HEK293 (cell line): Measurements from ENCODE around the gene PRDX2.

ENCODE experiments used
- GLI2 ChIP-seq: fragments of 450-650 bp; formaldehyde crosslinking; IDR thresholded peaks from 2 replicates; pipeline ENCODE4; 2017; ENCODE audit warnings: missing biosample characterization, missing genetic modification characterization, low read depth, borderline replicate concordance
- MZF1 ChIP-seq: fragments of 450-650 bp; formaldehyde crosslinking; IDR thresholded peaks from 2 replicates; pipeline ENCODE4 v1.5.1; 2017; ENCODE audit warnings: missing biosample characterization, missing genetic modification characterization, borderline replicate concordance
- PRDM1 ChIP-seq: fragments of 450-650 bp; formaldehyde crosslinking; IDR thresholded peaks from 2 replicates; pipeline ENCODE4; 2016; ENCODE audit warnings: missing biosample characterization, missing genetic modification characterization
- REPIN1 ChIP-seq: fragments of 450-650 bp; formaldehyde crosslinking; IDR thresholded peaks from 2 replicates; pipeline ENCODE4 v1.5.1; 2017; ENCODE audit warnings: missing biosample characterization, missing genetic modification characterization, low read depth
- ZBTB20 ChIP-seq: fragments of 450-650 bp; formaldehyde crosslinking; IDR thresholded peaks from 2 replicates; pipeline ENCODE4 v1.5.1; 2016; ENCODE audit warnings: missing biosample characterization, missing genetic modification characterization
- ZBTB21 ChIP-seq: fragments of 450-650 bp; formaldehyde crosslinking; IDR thresholded peaks from 2 replicates; pipeline ENCODE4 v1.5.1; 2017; ENCODE audit warnings: missing biosample characterization, missing genetic modification characterization
- ZBTB7A ChIP-seq: fragments of 450-650 bp; formaldehyde crosslinking; IDR thresholded peaks from 2 replicates; pipeline ENCODE4 v1.5.1; 2016; ENCODE audit warnings: low read depth, missing biosample characterization, missing genetic modification characterization
- ZNF112 ChIP-seq: fragments of 450-650 bp; formaldehyde crosslinking; IDR thresholded peaks from 2 replicates; pipeline ENCODE4 v1.5.0; 2017; ENCODE audit warnings: missing biosample characterization, missing genetic modification characterization
- ZNF146 ChIP-seq: fragments of 450-650 bp; formaldehyde crosslinking; IDR thresholded peaks from 2 replicates; pipeline ENCODE4 v1.5.1; 2016; ENCODE audit warnings: missing biosample characterization, missing genetic modification characterization
- ZNF175 ChIP-seq: fragments of 450-650 bp; formaldehyde crosslinking; IDR thresholded peaks from 2 replicates; pipeline ENCODE4 v1.5.1; 2016; ENCODE audit warnings: missing biosample characterization, missing genetic modification characterization
- ZNF354C ChIP-seq: fragments of 450-650 bp; formaldehyde crosslinking; IDR thresholded peaks from 2 replicates; pipeline ENCODE4 v1.5.1; 2016; ENCODE audit warnings: missing biosample characterization, missing genetic modification characterization, low read depth, borderline replicate concordance
- ZNF529 ChIP-seq: fragments of 450-650 bp; formaldehyde crosslinking; IDR thresholded peaks from 2 replicates; pipeline ENCODE4 v1.5.1; 2017; ENCODE audit warnings: missing genetic modification characterization, missing biosample characterization; ENCODE audit not compliant: insufficient replicate concordance
- ZNF555 ChIP-seq: fragments of 450-650 bp; formaldehyde crosslinking; conservative IDR thresholded peaks from 2 replicates; pipeline ENCODE4 v1.5.1; 2017; ENCODE audit warnings: missing biosample characterization, mild to moderate bottlenecking, missing genetic modification characterization, inconsistent platforms
- ZNF626 ChIP-seq: fragments of 450-650 bp; sonication (Bioruptor Pico); formaldehyde crosslinking; IDR thresholded peaks from 2 replicates; pipeline ENCODE4 v1.5.1; 2018; ENCODE audit warnings: missing biosample characterization, missing genetic modification characterization, inconsistent platforms
- ZNF707 ChIP-seq: fragments of 450-650 bp; formaldehyde crosslinking; IDR thresholded peaks from 2 replicates; pipeline ENCODE4 v1.5.1; 2016; ENCODE audit warnings: missing biosample characterization, missing genetic modification characterization
- ZSCAN16 ChIP-seq: fragments of 450-650 bp; formaldehyde crosslinking; IDR thresholded peaks from 2 replicates; pipeline ENCODE4 v1.5.1; 2016; ENCODE audit warnings: missing biosample characterization, missing genetic modification characterization
- TF ChIP-seq, protein P1 (sequence below): fragments of 450-650 bp; formaldehyde crosslinking; IDR thresholded peaks from 2 replicates; pipeline ENCODE4 v1.5.1; 2016; ENCODE audit warnings: missing biosample characterization, missing genetic modification characterization, low read depth
- TF ChIP-seq, protein P2 (sequence below): fragments of 450-650 bp; formaldehyde crosslinking; IDR thresholded peaks from 2 replicates; pipeline ENCODE4; 2016; ENCODE audit warnings: missing biosample characterization, missing genetic modification characterization
- TF ChIP-seq, protein P3 (sequence below): fragments of 450-650 bp; formaldehyde crosslinking; IDR thresholded peaks from 2 replicates; pipeline ENCODE4 v1.5.1; 2016; ENCODE audit warnings: missing biosample characterization, missing genetic modification characterization
- TF ChIP-seq, protein P4 (sequence below): fragments of 450-650 bp; formaldehyde crosslinking; IDR thresholded peaks from 2 replicates; pipeline ENCODE4 v1.5.1; 2016; ENCODE audit warnings: missing biosample characterization, missing genetic modification characterization
- TF ChIP-seq, protein P5 (sequence below): fragments of 450-650 bp; formaldehyde crosslinking; IDR thresholded peaks from 2 replicates; pipeline ENCODE4 v1.5.1; 2016; ENCODE audit warnings: missing biosample characterization, missing genetic modification characterization
- TF ChIP-seq, protein P6 (sequence below): fragments of 450-650 bp; IDR thresholded peaks from 2 replicates; pipeline ENCODE4 v1.5.1; 2018; ENCODE audit warnings: missing biosample characterization, missing genetic modification characterization
- TF ChIP-seq, protein P7 (sequence below): fragments of 450-650 bp; formaldehyde crosslinking; IDR thresholded peaks from 2 replicates; pipeline ENCODE4 v1.5.1; 2016; ENCODE audit warnings: missing biosample characterization, missing genetic modification characterization
- TF ChIP-seq, protein P8 (sequence below): fragments of 450-650 bp; formaldehyde crosslinking; IDR thresholded peaks from 2 replicates; pipeline ENCODE4 v1.5.1; 2016; ENCODE audit warnings: missing biosample characterization, missing genetic modification characterization, borderline replicate concordance

The PRDX2 gene

DNA sequence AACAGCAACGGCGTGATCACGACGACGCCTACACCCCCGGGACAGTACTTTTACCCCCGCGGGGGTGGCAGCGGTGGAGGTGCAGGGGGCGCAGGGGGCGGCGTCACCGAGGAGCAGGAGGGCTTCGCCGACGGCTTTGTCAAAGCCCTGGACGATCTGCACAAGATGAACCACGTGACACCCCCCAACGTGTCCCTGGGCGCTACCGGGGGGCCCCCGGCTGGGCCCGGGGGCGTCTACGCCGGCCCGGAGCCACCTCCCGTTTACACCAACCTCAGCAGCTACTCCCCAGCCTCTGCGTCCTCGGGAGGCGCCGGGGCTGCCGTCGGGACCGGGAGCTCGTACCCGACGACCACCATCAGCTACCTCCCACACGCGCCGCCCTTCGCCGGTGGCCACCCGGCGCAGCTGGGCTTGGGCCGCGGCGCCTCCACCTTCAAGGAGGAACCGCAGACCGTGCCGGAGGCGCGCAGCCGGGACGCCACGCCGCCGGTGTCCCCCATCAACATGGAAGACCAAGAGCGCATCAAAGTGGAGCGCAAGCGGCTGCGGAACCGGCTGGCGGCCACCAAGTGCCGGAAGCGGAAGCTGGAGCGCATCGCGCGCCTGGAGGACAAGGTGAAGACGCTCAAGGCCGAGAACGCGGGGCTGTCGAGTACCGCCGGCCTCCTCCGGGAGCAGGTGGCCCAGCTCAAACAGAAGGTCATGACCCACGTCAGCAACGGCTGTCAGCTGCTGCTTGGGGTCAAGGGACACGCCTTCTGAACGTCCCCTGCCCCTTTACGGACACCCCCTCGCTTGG, 9.3 kb downstream of the PRDX2 start (continued):
- TF ChIP-seq PRDM1 (no peak), ZBTB7A (tag by site-specific recombination) (peak; percentile 68), ZNF555 (tag by site-specific recombination) (no peak), ZNF529 (tag by site-specific recombination) (no peak), ZBTB20 (tag by site-specific recombination) (peak; percentile 71; the same call in 1 of the 2 replicates), ZBTB21 (tag by site-specific recombination) (no peak; the same call in 1 of the 2 replicates), REPIN1 (tag by site-specific recombination) (no peak), ZNF146 (tag by site-specific recombination) (no peak), ZNF175 (tag by site-specific recombination) (no peak), ZNF707 (no peak), ZNF354C (no peak), ZNF112 (tag by site-specific recombination) (no peak), GLI2 (tag by site-specific recombination) (no peak), ZNF626 (no peak), MZF1 (tag by site-specific recombination) (no peak), ZSCAN16 (tag by site-specific recombination) (no peak)
- TF ChIP-seq, protein P1, sequence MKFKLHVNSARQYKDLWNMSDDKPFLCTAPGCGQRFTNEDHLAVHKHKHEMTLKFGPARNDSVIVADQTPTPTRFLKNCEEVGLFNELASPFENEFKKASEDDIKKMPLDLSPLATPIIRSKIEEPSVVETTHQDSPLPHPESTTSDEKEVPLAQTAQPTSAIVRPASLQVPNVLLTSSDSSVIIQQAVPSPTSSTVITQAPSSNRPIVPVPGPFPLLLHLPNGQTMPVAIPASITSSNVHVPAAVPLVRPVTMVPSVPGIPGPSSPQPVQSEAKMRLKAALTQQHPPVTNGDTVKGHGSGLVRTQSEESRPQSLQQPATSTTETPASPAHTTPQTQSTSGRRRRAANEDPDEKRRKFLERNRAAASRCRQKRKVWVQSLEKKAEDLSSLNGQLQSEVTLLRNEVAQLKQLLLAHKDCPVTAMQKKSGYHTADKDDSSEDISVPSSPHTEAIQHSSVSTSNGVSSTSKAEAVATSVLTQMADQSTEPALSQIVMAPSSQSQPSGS (tag by site-specific recombination): no peak
- TF ChIP-seq, protein P2, sequence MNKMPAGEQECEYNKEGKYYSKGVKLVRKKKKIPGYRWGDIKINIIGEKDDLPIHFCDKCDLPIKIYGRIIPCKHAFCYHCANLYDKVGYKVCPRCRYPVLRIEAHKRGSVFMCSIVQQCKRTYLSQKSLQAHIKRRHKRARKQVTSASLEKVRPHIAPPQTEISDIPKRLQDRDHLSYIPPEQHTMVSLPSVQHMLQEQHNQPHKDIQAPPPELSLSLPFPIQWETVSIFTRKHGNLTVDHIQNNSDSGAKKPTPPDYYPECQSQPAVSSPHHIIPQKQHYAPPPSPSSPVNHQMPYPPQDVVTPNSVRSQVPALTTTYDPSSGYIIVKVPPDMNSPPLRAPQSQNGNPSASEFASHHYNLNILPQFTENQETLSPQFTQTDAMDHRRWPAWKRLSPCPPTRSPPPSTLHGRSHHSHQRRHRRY (tag by site-specific recombination): peak; percentile 97
- TF ChIP-seq, protein P3, sequence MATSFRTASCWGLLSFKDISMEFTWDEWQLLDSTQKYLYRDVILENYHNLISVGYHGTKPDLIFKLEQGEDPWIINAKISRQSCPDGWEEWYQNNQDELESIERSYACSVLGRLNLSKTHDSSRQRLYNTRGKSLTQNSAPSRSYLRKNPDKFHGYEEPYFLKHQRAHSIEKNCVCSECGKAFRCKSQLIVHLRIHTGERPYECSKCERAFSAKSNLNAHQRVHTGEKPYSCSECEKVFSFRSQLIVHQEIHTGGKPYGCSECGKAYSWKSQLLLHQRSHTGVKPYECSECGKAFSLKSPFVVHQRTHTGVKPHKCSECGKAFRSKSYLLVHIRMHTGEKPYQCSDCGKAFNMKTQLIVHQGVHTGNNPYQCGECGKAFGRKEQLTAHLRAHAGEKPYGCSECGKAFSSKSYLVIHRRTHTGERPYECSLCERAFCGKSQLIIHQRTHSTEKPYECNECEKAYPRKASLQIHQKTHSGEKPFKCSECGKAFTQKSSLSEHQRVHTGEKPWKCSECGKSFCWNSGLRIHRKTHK (tag by site-specific recombination): no peak
- TF ChIP-seq, protein P4, sequence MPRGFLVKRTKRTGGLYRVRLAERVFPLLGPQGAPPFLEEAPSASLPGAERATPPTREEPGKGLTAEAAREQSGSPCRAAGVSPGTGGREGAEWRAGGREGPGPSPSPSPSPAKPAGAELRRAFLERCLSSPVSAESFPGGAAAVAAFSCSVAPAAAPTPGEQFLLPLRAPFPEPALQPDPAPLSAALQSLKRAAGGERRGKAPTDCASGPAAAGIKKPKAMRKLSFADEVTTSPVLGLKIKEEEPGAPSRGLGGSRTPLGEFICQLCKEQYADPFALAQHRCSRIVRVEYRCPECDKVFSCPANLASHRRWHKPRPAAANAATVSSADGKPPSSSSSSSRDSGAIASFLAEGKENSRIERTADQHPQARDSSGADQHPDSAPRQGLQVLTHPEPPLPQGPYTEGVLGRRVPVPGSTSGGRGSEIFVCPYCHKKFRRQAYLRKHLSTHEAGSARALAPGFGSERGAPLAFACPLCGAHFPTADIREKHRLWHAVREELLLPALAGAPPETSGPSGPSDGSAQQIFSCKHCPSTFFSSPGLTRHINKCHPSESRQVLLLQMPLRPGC (tag by site-specific recombination): no peak
- TF ChIP-seq, protein P5, sequence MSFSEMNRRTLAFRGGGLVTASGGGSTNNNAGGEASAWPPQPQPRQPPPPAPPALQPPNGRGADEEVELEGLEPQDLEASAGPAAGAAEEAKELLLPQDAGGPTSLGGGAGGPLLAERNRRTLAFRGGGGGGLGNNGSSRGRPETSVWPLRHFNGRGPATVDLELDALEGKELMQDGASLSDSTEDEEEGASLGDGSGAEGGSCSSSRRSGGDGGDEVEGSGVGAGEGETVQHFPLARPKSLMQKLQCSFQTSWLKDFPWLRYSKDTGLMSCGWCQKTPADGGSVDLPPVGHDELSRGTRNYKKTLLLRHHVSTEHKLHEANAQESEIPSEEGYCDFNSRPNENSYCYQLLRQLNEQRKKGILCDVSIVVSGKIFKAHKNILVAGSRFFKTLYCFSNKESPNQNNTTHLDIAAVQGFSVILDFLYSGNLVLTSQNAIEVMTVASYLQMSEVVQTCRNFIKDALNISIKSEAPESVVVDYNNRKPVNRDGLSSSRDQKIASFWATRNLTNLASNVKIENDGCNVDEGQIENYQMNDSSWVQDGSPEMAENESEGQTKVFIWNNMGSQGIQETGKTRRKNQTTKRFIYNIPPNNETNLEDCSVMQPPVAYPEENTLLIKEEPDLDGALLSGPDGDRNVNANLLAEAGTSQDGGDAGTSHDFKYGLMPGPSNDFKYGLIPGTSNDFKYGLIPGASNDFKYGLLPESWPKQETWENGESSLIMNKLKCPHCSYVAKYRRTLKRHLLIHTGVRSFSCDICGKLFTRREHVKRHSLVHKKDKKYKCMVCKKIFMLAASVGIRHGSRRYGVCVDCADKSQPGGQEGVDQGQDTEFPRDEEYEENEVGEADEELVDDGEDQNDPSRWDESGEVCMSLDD: peak; percentile 42
- TF ChIP-seq, protein P6, sequence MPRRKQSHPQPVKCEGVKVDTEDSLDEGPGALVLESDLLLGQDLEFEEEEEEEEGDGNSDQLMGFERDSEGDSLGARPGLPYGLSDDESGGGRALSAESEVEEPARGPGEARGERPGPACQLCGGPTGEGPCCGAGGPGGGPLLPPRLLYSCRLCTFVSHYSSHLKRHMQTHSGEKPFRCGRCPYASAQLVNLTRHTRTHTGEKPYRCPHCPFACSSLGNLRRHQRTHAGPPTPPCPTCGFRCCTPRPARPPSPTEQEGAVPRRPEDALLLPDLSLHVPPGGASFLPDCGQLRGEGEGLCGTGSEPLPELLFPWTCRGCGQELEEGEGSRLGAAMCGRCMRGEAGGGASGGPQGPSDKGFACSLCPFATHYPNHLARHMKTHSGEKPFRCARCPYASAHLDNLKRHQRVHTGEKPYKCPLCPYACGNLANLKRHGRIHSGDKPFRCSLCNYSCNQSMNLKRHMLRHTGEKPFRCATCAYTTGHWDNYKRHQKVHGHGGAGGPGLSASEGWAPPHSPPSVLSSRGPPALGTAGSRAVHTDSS (tag by site-specific recombination): peak; percentile 47
- TF ChIP-seq, protein P7, sequence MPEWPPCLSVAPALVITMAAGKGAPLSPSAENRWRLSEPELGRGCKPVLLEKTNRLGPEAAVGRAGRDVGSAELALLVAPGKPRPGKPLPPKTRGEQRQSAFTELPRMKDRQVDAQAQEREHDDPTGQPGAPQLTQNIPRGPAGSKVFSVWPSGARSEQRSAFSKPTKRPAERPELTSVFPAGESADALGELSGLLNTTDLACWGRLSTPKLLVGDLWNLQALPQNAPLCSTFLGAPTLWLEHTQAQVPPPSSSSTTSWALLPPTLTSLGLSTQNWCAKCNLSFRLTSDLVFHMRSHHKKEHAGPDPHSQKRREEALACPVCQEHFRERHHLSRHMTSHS (tag by site-specific recombination): no peak
- TF ChIP-seq, protein P8, sequence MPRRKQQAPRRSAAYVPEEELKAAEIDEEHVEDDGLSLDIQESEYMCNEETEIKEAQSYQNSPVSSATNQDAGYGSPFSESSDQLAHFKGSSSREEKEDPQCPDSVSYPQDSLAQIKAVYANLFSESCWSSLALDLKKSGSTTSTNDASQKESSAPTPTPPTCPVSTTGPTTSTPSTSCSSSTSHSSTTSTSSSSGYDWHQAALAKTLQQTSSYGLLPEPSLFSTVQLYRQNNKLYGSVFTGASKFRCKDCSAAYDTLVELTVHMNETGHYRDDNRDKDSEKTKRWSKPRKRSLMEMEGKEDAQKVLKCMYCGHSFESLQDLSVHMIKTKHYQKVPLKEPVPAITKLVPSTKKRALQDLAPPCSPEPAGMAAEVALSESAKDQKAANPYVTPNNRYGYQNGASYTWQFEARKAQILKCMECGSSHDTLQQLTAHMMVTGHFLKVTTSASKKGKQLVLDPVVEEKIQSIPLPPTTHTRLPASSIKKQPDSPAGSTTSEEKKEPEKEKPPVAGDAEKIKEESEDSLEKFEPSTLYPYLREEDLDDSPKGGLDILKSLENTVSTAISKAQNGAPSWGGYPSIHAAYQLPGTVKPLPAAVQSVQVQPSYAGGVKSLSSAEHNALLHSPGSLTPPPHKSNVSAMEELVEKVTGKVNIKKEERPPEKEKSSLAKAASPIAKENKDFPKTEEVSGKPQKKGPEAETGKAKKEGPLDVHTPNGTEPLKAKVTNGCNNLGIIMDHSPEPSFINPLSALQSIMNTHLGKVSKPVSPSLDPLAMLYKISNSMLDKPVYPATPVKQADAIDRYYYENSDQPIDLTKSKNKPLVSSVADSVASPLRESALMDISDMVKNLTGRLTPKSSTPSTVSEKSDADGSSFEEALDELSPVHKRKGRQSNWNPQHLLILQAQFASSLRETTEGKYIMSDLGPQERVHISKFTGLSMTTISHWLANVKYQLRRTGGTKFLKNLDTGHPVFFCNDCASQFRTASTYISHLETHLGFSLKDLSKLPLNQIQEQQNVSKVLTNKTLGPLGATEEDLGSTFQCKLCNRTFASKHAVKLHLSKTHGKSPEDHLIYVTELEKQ (tag by site-specific recombination): no peak
